Mesenchymal stem cell (in vitro differentiated cells and primary cell): Measurements from ENCODE around the gene AMACR.
"Not testable (repeated sequence)": the region's sequence is repeated elsewhere in the genome, so short reads cannot be mapped to it uniquely, and the experiment has no call there.

ENCODE experiments used
- DNase-seq: peaks from one replicate; pipeline ENCODE4 v3.0.0-alpha.2; 2013
- H2AFZ ChIP-seq: one replicate; pipeline ENCODE4 v1.6.1; 2013; ENCODE audit warnings: low read depth, mild to moderate bottlenecking, control low read depth, inconsistent platforms, low read length, moderate library complexity
- H2AK5ac ChIP-seq: 2 replicates; pipeline ENCODE4 v1.6.1; 2013; ENCODE audit warnings: low read length, moderate library complexity, mild to moderate bottlenecking, inconsistent platforms; ENCODE audit not compliant: severe bottlenecking
- H2BK120ac ChIP-seq: one replicate; pipeline ENCODE4 v1.6.1; 2013; ENCODE audit warnings: low read depth, mild to moderate bottlenecking, inconsistent platforms, low read length, moderate library complexity
- H2BK12ac ChIP-seq, 2 experiments: one replicate each; pipeline ENCODE4 v1.6.1; 2013; ENCODE audit warnings: inconsistent platforms in 2 of 2, low read length in 2 of 2, mild to moderate bottlenecking in 2 of 2, moderate library complexity in 2 of 2, control low read depth in 1 of 2
- H2BK15ac ChIP-seq: one replicate; pipeline ENCODE4 v1.6.1; 2013; ENCODE audit warnings: mild to moderate bottlenecking, low read depth, inconsistent platforms; ENCODE audit not compliant: poor library complexity, severe bottlenecking
- H2BK5ac ChIP-seq: 2 replicates; pipeline ENCODE4 v1.6.1; 2013; ENCODE audit warnings: low read depth, mild to moderate bottlenecking, low read length, control low read depth, inconsistent platforms; ENCODE audit not compliant: poor library complexity, severe bottlenecking
- H3K14ac ChIP-seq, 2 experiments: one replicate each; pipeline ENCODE4 v1.6.1; 2013; ENCODE audit warnings: inconsistent platforms in 2 of 2, low read length in 2 of 2, control low read depth in 1 of 2, mild to moderate bottlenecking in 1 of 2, moderate library complexity in 1 of 2
- H3K18ac ChIP-seq, 2 experiments: one replicate each; pipeline ENCODE4 v1.6.1; 2013; ENCODE audit warnings: inconsistent platforms in 2 of 2, low read length in 2 of 2, control low read depth in 1 of 2, low read depth in 1 of 2, mild to moderate bottlenecking in 1 of 2
- H3K23ac ChIP-seq, 2 experiments: one replicate each; pipeline ENCODE4 v1.6.1; 2013; ENCODE audit warnings: inconsistent platforms in 2 of 2, low read length in 2 of 2, mild to moderate bottlenecking in 2 of 2, moderate library complexity in 2 of 2, control low read depth in 1 of 2
- H3K27ac ChIP-seq: 2 replicates; pipeline ENCODE4 v1.5.1; 2013; ENCODE audit warnings: mild to moderate bottlenecking, moderate library complexity, low read length, control low read depth, inconsistent platforms; ENCODE audit not compliant: poor library complexity, severe bottlenecking
- H3K27me3 ChIP-seq, 2 experiments: 2 replicates each; pipeline versions ENCODE4 v1.6.1 to v1.7.0; 2013; ENCODE audit warnings: low read length in 2 of 2, mild to moderate bottlenecking in 2 of 2, moderate library complexity in 2 of 2, control low read depth in 1 of 2, inconsistent platforms in 1 of 2; ENCODE audit not compliant: control insufficient read depth in 1 of 2, insufficient read depth in 1 of 2
- H3K36me3 ChIP-seq, 2 experiments: 2 replicates each; pipeline versions ENCODE4 v1.6.1 to v1.7.0; 2013; ENCODE audit warnings: low read length in 2 of 2, control low read depth in 1 of 2, inconsistent platforms in 1 of 2, low read depth in 1 of 2, mild to moderate bottlenecking in 1 of 2; ENCODE audit not compliant: insufficient read depth in 2 of 2, control insufficient read depth in 1 of 2
- H3K4ac ChIP-seq, 2 experiments: one replicate each; pipeline ENCODE4 v1.6.1; 2013; ENCODE audit warnings: inconsistent platforms in 2 of 2, low read length in 2 of 2, mild to moderate bottlenecking in 2 of 2, moderate library complexity in 2 of 2, control low read depth in 1 of 2, low read depth in 1 of 2
- H3K4me1 ChIP-seq: 2 replicates; pipeline ENCODE4 v1.6.1; 2013; ENCODE audit warnings: low read depth, low read length, control low read depth; ENCODE audit not compliant: control insufficient read depth, insufficient read depth
- H3K4me2 ChIP-seq: 2 replicates; pipeline ENCODE4 v1.6.1; 2013; ENCODE audit warnings: low read length, mild to moderate bottlenecking, inconsistent platforms; ENCODE audit not compliant: poor library complexity, severe bottlenecking
- H3K4me3 ChIP-seq, 2 experiments: 2 replicates each; pipeline versions ENCODE4 v1.5.1 to v1.7.0; 2013; ENCODE audit warnings: low read length in 2 of 2, mild to moderate bottlenecking in 2 of 2, control low read depth in 1 of 2, low read depth in 1 of 2; ENCODE audit not compliant: insufficient read depth in 1 of 2
- H3K79me1 ChIP-seq: replicated peaks from 2 replicates; pipeline ENCODE4 v1.6.1; 2013; ENCODE audit warnings: mild to moderate bottlenecking, control low read depth, low read length, inconsistent platforms; ENCODE audit not compliant: poor library complexity, severe bottlenecking
- H3K9ac ChIP-seq: 2 replicates; pipeline ENCODE4 v1.7.0; 2013; ENCODE audit warnings: mild to moderate bottlenecking, low read length, moderate library complexity
- H3K9me3 ChIP-seq: 2 replicates; pipeline ENCODE4 v1.7.0; 2013; ENCODE audit warnings: mild to moderate bottlenecking, low read length; ENCODE audit not compliant: control insufficient read depth
- H4K8ac ChIP-seq: one replicate; pipeline ENCODE4 v1.6.1; 2013; ENCODE audit warnings: inconsistent platforms, mild to moderate bottlenecking, low read length, moderate library complexity
- H4K91ac ChIP-seq: one replicate; pipeline ENCODE4 v1.6.1; 2013; ENCODE audit warnings: mild to moderate bottlenecking, low read length, inconsistent platforms
- WGBS: methylation state at CpG from one replicate; pipeline ENCODE4 v1.1.7; 2013; ENCODE audit warnings: mixed read lengths; 5-methylcytosine and 5-hydroxymethylcytosine counted together

The AMACR gene

GRCh38 chr5:34030585-34030984 is 22.7 kb upstream of the AMACR start:
- H3K4me2 ChIP-seq, H2BK5ac ChIP-seq, H3K23ac ChIP-seq, H3K9ac ChIP-seq, H4K8ac ChIP-seq, H3K27ac ChIP-seq, H3K18ac ChIP-seq, H2BK12ac ChIP-seq, H3K9me3 ChIP-seq, H3K36me3 ChIP-seq, H3K4me1 ChIP-seq, H2BK120ac ChIP-seq, DNase-seq, H2AFZ ChIP-seq, H3K14ac ChIP-seq, H3K27me3 ChIP-seq, H3K4ac ChIP-seq, H2AK5ac ChIP-seq, H4K91ac ChIP-seq, H3K4me3 ChIP-seq, H2BK15ac ChIP-seq, H3K79me1 ChIP-seq: not testable (repeated sequence)
- WGBS = 100% methylated on average over 1 of the region's 2 CpGs

- Histone ChIP-seq H3K18ac (no peak overlapping the region), H3K27ac (no peak overlapping the region), H3K9ac (no peak overlapping the region), H3K4ac (no peak overlapping the region), H4K8ac (no peak overlapping the region), H2AK5ac (no peak overlapping the region), H4K91ac (no peak overlapping the region), H3K9me3 (no peaks in the 10 kb centered on the region), H3K4me3 (no peak overlapping the region), H2BK15ac (no peak overlapping the region), H3K14ac (no peak overlapping the region), H3K36me3 (peaks cover 4 to 6% of the 10 kb centered on the region in 2 experiments), H3K4me2 (no peak overlapping the region), H3K27me3 (no peaks in the 10 kb centered on the region), H2BK5ac (no peak overlapping the region), H3K23ac (no peak overlapping the region), H3K4me1 (peaks cover 2% of the 10 kb centered on the region), H3K79me1 (no peaks in the 10 kb centered on the region), H2AFZ (no peak overlapping the region), H2BK12ac (no peak overlapping the region), H2BK120ac (no peak overlapping the region)
- no peak for DNase-seq
- 100% methylated on average over 1 of the region's 1 CpG for WGBS
These were observed 22.2 kb upstream of the AMACR start for GRCh38 chr5:34030048-34030447.

DNA sequence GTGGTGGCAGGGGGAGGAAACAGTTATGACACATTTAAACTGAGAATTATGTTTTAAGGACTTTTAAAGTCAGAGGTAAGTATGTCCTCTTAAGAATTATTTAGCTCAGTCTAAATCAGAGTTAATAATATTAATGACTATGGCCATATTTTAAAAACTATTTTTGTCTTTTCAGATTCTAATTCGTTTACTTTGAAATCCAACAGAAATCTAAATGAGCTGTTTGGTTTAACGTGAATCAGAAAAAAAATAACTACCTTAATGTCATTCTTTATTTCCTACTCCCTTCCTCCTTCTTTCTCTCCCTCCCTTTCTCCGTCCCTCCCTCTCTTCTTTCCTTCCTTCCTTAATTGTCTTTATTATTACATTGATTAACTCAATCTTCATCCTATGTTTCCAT is 20.5 kb upstream of the AMACR start:
- H3K4me2 ChIP-seq = no peak overlapping the region
- H3K4ac ChIP-seq = no peak overlapping the region
- H3K4me3 ChIP-seq = no peak overlapping the region
- H3K9ac ChIP-seq = no peak overlapping the region
- no peak overlapping the region for H3K14ac ChIP-seq
- H3K27ac ChIP-seq = no peak overlapping the region
- H3K27me3 ChIP-seq = no peaks in the 10 kb centered on the region
- H3K9me3 ChIP-seq = no peaks in the 10 kb centered on the region
- H4K91ac ChIP-seq = no peak overlapping the region
- no peak overlapping the region for H2BK5ac ChIP-seq
- H3K18ac ChIP-seq = no peak overlapping the region
- peaks cover 0 to 6% of the 10 kb centered on the region in 2 experiments for H3K36me3 ChIP-seq
- no peak overlapping the region for H2BK15ac ChIP-seq
- WGBS = 86% methylated on average over 3 of the region's 3 CpGs
- no peak overlapping the region for H2BK120ac ChIP-seq
- DNase-seq = no peak
- H2AK5ac ChIP-seq = no peak overlapping the region
- H3K23ac ChIP-seq = no peak overlapping the region
- no peak overlapping the region for H2AFZ ChIP-seq
- H3K79me1 ChIP-seq = no peaks in the 10 kb centered on the region
- H3K4me1 ChIP-seq = no peaks in the 10 kb centered on the region
- H4K8ac ChIP-seq = no peak overlapping the region
- no peak overlapping the region for H2BK12ac ChIP-seq

DNA sequence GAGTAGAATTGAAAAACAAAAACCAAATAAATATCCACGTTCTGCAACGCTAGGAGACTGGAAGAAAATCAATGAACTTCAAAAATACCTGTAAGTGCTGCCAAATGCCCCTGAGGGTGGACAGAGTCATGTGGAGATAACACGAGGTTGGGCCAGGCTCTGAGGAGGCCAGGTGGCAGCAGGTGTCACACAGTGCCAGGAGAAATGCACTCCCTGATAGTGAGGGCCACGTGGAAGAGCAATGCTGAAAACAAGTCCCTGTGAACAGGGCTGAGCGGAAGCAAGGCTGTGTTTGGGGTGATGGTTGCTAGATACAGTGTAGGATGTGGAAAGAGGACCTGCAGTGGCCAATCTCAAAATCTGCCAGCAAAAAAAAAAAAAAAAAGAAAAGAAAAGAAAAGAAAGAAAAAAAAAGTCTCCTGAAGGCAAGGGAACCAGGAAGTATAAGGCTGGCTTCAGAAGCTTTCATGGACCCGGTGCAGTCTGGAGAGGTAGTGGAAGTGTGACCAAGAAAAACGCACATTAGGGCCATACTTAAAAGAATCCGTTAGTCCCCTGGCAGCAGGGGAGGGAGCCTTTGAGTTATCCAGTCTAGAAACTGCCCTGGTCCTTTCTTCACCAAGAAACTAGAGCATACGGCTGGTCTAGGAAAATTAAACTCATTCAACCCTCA is 18.4 kb upstream of the AMACR start:
- Histone ChIP-seq H3K4ac (no peak overlapping the region), H3K4me3 (no peak overlapping the region), H4K8ac (no peak overlapping the region), H3K9ac (no peak overlapping the region), H3K4me1 (no peaks in the 10 kb centered on the region), H2BK120ac (no peak overlapping the region), H3K27me3 (no peaks in the 10 kb centered on the region), H3K27ac (no peak overlapping the region), H4K91ac (peak overlapping the region; percentile 27), H3K14ac (peak overlapping the region in 1 of 2 experiments; percentile 75), H3K4me2 (no peak overlapping the region), H3K79me1 (no peaks in the 10 kb centered on the region), H3K36me3 (peaks cover 0 to 3% of the 10 kb centered on the region in 2 experiments), H3K9me3 (no peaks in the 10 kb centered on the region), H2BK15ac (no peak overlapping the region), H3K23ac (peak overlapping the region in 1 of 2 experiments; percentile 14), H2AFZ (no peak overlapping the region), H3K18ac (no peak overlapping the region), H2AK5ac (no peak overlapping the region), H2BK12ac (no peak overlapping the region), H2BK5ac (no peak overlapping the region)
- WGBS = 83% methylated on average over 8 of the region's 9 CpGs
- DNase-seq = no peak
